ENCODE results near the gene CLDND1. TPM values are rescaled to one million over a fixed set of nuclear protein-coding genes. Genes with fewer than 3 reads are reported as not detected.

The CLDND1 gene
- total RNA-seq, 4 donors from 2014 or later: 84.6 to 191 (median 139) TPM

DNA sequence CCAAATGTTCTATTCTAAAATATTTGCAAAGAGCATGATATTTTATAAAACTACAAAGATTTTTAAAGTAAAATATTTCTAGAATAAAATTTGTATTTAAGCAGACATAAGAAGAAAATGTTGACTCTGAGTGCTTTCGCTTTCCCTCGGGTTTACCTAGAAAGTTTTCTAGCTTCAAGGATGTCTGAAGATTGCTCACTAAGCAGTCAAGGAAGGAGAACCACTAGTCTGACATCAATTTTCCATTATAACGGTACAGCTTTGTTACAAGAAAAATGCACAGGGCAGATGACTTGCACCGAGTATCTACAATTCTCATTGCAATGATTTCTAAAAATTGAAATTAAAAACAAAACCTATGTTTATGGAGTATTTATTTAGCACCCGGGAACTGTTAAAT, 23.2 kb upstream of the CLDND1 start:
- Histone ChIP-seq H3K27ac (replicated peaks in 1 of 4) (no peak overlapping the region), H3K4me3 (no peak overlapping the region), H3K9me3 (no peaks in the 10 kb centered on the region), H3K36me3 (no peaks in the 10 kb centered on the region), H3K4me1 (no peaks in the 10 kb centered on the region), H3K27me3 (peaks cover 0 to 2% (median 0%) of the 10 kb centered on the region in 4 donors)
- 79% methylated on average over 5 of the region's 5 CpGs for WGBS
- intact Hi-C loops (cut with DNase I): no loop called here
- TF ChIP-seq, protein P1, sequence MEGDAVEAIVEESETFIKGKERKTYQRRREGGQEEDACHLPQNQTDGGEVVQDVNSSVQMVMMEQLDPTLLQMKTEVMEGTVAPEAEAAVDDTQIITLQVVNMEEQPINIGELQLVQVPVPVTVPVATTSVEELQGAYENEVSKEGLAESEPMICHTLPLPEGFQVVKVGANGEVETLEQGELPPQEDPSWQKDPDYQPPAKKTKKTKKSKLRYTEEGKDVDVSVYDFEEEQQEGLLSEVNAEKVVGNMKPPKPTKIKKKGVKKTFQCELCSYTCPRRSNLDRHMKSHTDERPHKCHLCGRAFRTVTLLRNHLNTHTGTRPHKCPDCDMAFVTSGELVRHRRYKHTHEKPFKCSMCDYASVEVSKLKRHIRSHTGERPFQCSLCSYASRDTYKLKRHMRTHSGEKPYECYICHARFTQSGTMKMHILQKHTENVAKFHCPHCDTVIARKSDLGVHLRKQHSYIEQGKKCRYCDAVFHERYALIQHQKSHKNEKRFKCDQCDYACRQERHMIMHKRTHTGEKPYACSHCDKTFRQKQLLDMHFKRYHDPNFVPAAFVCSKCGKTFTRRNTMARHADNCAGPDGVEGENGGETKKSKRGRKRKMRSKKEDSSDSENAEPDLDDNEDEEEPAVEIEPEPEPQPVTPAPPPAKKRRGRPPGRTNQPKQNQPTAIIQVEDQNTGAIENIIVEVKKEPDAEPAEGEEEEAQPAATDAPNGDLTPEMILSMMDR (IDR thresholded peaks at IDR 0.05): no peak
- no peak for TF ChIP-seq EP300 (IDR thresholded peaks at IDR 0.05)
- no peak for TF ChIP-seq POLR2AphosphoS5 (IDR thresholded peaks at IDR 0.05)
- no peak for TF ChIP-seq POLR2A (IDR thresholded peaks at IDR 0.05; ENCODE audit: low read depth)
- no peak for DNase-seq (ENCODE audit: extremely low spot score)

DNA sequence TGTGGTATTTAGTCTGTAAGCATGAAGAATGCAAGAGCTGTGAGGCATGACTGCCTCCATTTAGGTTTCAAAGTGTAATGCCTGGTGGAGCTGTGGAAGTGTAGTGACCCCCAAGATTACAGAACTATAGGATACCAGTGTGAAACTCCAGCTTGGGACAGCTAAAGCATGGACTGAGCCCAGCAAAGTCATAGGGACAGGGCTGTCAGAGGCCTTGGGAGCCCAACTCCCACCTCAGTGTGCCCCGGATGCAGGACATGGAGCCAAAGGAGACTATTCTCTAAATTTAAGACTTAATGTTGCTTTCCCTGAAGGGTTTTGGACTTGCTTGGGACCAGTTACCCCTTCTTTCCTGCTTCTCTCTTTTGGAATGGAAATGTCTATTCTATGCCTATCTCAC, 19.9 kb upstream of the CLDND1 start:
- intact Hi-C loops (cut with DNase I): no loop called here
- WGBS: 89% methylated on average over 1 of the region's 1 CpG
- no peak overlapping the region for H3K4me3 ChIP-seq
- H3K9me3 ChIP-seq: no peaks in the 10 kb centered on the region
- no peaks in the 10 kb centered on the region for H3K4me1 ChIP-seq
- no peak for TF ChIP-seq POLR2A (IDR thresholded peaks at IDR 0.05; ENCODE audit: low read depth)
- no peak for TF ChIP-seq POLR2AphosphoS5 (IDR thresholded peaks at IDR 0.05)
- no peak for TF ChIP-seq EP300 (IDR thresholded peaks at IDR 0.05)
- TF ChIP-seq, protein P1 (IDR thresholded peaks at IDR 0.05): no peak
- H3K36me3 ChIP-seq: no peaks in the 10 kb centered on the region
- H3K27ac ChIP-seq (replicated peaks in 1 of 4): no peak overlapping the region
- no peaks in the 10 kb centered on the region for H3K27me3 ChIP-seq
- DNase-seq (ENCODE audit: extremely low spot score): no peak

DNA sequence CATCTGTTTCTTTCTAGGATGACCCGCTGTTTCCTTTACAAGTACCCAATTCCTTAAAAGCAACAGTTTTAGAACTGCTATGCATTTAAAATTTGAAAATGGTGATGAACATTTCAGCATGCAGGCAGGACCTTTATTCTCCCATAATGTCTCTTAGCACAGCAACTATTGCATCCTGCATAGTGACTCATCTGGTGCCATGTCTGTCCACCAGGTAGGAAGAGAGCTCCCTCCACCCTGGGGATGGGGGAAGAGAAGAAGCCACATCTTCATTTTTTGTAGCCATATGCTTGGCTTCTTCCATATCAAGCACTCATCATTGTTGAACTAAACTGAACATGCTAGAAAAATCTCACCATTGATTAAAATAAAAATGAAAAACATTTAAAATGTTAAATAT, 19.0 kb upstream of the CLDND1 start:
- H3K4me1 ChIP-seq: no peaks in the 10 kb centered on the region
- no peaks in the 10 kb centered on the region for H3K27me3 ChIP-seq
- TF ChIP-seq EP300 (IDR thresholded peaks at IDR 0.05) (no peak), POLR2A (IDR thresholded peaks at IDR 0.05; ENCODE audit: low read depth) (no peak), POLR2AphosphoS5 (IDR thresholded peaks at IDR 0.05) (no peak)
- TF ChIP-seq, protein P1 (IDR thresholded peaks at IDR 0.05): no peak
- DNase-seq (ENCODE audit: extremely low spot score): no peak
- H3K9me3 ChIP-seq: no peaks in the 10 kb centered on the region
- no peak overlapping the region for H3K27ac ChIP-seq (replicated peaks in 1 of 4)
- H3K4me3 ChIP-seq: no peak overlapping the region
- H3K36me3 ChIP-seq: no peaks in the 10 kb centered on the region
- WGBS: 81% methylated on average over 1 of the region's 1 CpG
- intact Hi-C loops (cut with DNase I): no loop called here

DNA sequence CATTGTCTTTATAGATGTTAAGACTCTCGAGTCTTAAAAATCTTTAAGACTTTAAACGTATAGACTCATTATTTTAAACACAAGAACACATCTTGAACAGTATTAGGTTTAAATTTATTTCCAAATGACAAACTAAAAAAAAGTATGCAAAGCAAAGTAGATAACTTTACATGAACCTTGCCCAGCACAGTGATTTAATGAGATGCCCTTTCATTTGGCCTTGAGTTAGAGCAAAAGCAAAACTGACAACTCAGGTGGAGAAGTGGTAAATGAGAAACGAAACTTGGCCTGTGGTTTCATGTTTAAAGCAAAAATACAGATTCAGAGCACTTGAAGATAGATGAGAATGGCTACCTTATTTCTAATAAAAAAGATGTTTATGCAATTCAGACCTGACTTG, 17.6 kb upstream of the CLDND1 start:
- TF ChIP-seq POLR2A (IDR thresholded peaks at IDR 0.05; ENCODE audit: low read depth) (no peak), EP300 (IDR thresholded peaks at IDR 0.05) (no peak), POLR2AphosphoS5 (IDR thresholded peaks at IDR 0.05) (no peak)
- TF ChIP-seq, protein P1 (IDR thresholded peaks at IDR 0.05): no peak
- intact Hi-C loops (cut with DNase I): no loop called here
- 79% methylated on average over 3 of the region's 3 CpGs for WGBS
- no peaks in the 10 kb centered on the region for H3K36me3 ChIP-seq
- no peak overlapping the region for H3K27ac ChIP-seq (replicated peaks in 1 of 4)
- H3K9me3 ChIP-seq: no peaks in the 10 kb centered on the region
- no peak overlapping the region for H3K4me3 ChIP-seq
- DNase-seq (ENCODE audit: extremely low spot score): no peak
- no peaks in the 10 kb centered on the region for H3K27me3 ChIP-seq
- no peaks in the 10 kb centered on the region for H3K4me1 ChIP-seq

DNA sequence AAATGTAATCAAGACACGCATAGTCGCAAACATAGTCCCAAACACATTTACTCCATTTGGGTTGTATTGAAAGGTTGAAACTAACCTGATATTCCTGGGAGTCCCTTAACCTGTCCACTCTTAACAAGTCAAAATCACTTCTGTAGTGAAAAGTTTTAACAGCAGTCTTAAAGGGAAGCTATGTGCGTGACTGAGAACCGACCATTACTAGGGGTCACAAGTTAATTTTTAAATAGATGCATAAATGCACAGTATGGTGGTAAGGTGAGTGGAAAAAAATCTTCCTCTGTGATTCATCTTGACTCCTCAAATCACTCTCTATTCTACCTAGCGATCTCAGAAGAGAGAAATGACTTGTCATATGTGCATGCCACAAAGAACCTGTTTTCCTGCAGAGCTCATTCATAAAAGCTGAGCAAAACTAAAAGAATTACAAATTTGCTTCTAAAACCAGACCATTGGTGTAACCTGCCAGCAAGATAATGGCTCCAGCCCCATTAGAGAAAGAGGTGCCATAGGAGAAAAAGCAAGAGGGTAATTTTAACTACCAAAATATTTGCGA, 13.8 kb upstream of the CLDND1 start:
- Histone ChIP-seq H3K9me3 (no peaks in the 10 kb centered on the region), H3K4me3 (no peak overlapping the region), H3K27me3 (no peaks in the 10 kb centered on the region), H3K4me1 (no peaks in the 10 kb centered on the region), H3K36me3 (no peaks in the 10 kb centered on the region), H3K27ac (replicated peaks in 1 of 4) (no peak overlapping the region)
- intact Hi-C loops (cut with DNase I): no loop called here
- TF ChIP-seq POLR2AphosphoS5 (IDR thresholded peaks at IDR 0.05) (no peak), EP300 (IDR thresholded peaks at IDR 0.05) (no peak), POLR2A (IDR thresholded peaks at IDR 0.05; ENCODE audit: low read depth) (no peak)
- TF ChIP-seq, protein P1 (IDR thresholded peaks at IDR 0.05): no peak
- 87% methylated on average over 6 of the region's 6 CpGs for WGBS
- no peak for DNase-seq (ENCODE audit: extremely low spot score)
